ENCODE data around the gene CSNK2B.
"Not testable (repeated sequence)": the region's sequence is repeated elsewhere in the genome, so short reads cannot be mapped to it uniquely, and the experiment has no call there.

CSNK2B gene

DNA sequence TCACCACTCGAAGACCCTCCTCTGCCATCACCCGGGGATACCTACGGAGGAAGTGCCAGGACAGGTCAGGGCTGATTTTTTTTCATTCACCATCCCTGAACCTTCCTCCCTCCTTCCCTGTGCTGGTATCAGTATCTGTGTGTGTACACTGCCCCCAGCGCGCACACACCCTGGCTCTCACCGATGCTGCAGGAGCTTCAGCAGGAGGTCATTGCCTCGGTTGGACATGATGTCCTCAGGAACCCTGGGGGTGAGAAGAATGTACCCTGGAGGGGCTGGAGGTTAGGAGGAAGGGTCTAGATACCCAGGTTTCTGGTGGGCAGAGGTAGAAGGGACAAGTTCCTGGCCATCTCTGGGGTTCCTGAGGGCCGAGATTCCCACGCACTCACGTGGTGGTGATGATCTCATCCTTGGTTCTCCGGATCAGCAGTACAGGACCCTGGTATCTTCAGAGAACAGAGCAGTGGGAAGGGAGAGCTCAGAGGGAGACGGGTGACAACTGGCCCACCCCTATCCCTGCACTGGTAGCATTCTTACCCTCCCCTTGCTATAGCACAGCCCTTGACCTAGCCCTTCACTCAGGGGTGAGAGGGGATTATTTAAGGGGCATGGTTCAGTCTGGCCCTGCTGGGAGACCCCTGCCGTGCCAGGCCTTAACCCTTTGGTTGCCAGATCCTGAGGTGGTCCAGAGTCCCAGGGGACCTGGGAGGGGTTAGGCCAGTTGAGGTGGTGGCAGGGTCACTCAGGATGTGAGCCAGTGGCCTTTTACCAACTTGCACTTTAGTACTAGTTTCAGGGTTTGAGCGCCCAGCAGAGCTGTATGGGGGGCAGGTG lies 22.2 kb downstream of the CSNK2B start:
- DNase-seq (ENCODE audit: low read depth), result no peak

DNA sequence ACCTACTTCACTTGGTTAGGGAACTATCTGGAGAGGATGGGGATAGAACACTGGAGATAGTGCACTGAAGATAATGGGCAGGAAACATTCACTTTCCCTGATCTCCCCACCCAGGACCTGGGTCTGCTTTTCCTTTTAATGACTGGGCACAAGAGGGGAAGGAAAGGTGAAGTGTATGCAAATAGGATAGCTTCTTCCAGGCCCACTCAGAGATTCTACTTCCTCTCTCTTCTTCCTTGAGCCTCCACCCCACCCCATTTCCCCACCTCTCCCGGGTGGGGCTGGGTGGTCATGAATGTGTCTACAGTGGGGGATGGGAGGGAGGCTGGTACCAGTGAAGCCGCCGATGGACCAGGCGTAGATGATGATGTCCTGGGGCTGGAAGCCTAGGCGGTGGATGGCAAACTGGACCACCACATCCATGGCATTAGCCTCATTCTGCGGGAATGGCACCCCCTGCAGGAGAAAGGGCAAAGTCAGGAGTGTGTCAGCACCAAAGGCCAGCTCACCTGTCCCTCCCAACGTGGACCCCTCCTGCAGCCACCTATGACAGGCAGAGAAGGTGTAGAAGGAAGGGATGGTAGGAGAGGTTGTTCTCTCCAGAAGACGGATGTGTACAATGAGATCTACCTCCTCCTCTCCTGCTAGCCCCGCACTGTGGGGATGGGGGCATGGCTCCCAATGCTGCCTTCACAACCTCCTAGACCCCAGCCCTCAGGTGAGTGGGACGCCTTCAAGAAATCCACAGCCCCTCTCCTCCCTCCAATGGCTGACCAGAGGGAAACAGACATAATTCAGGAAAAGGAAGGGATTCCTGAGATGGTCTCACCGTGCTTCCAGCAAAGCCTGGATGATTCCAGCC lies 23.6 kb downstream of the CSNK2B start:
- DNase-seq (ENCODE audit: low read depth), result no peak

GRCh38 chr6:31690231-31691077 lies 24.6 kb downstream of the CSNK2B start:
- DNase-seq (ENCODE audit: low read depth), result no peak

DNA sequence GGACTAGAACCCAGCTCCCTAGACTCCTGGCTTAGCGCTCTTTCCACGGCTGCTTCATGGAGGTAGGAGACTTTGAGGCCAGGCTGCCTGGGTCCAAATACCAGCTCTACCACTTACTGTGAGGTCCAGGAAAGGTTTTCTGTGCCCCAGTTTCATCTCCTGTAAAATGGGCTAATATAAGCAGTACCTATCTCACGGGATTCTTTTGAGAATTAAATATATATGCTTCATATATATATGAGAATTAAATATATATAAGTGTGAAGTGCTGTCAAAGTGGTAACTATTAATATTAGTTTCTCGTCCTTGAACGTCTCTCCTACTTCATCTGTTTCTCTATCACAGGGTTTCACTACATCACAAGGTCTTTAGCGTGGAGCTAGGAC lies 25.2 kb downstream of the CSNK2B start:
- no peak for DNase-seq (ENCODE audit: low read depth)

DNA sequence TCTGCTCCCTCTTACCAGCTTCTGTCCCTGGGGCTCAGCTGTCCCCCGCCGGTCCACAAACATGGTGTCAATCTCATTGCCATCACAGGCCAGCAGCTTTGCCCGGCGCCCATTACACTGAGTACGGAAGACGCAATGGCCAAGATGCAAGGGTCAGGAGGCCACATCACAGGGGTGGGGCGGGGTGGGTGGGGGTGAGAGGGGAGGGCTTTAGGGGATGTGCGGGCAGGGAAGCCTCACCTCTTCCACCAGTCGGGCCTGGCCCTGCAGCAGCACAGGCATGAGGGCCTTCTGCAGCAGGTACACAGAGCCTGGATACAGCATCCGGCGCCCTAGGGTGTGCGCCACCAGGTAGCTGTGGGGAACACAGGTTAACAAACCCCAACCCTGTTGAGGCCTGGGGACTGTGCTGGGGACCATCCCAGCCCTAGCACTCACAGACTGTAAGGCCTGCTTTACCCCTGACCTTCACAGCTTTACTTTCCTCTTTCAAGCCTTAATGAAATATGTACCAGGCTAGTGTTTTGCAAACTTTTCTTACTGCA lies 25.8 kb downstream of the CSNK2B start:
- DNase-seq (ENCODE audit: low read depth), result no peak

GRCh38 chr6:31692353-31692752 lies 26.5 kb downstream of the CSNK2B start:
- no peak for DNase-seq (ENCODE audit: low read depth)

GRCh38 chr6:31692886-31693285 lies 27.0 kb downstream of the CSNK2B start:
- DNase-seq (ENCODE audit: low read depth), result no peak

- DNase-seq (ENCODE audit: low read depth), result no peak
Observed at GRCh38 chr6:31693535-31693934, 27.7 kb downstream of the CSNK2B start.

- DNase-seq (ENCODE audit: low read depth), result no peak
Observed at GRCh38 chr6:31697555-31697954, 31.7 kb downstream of the CSNK2B start.

GRCh38 chr6:31700740-31701401 lies 35.0 kb downstream of the CSNK2B start:
- no peak for DNase-seq (ENCODE audit: low read depth)

DNA sequence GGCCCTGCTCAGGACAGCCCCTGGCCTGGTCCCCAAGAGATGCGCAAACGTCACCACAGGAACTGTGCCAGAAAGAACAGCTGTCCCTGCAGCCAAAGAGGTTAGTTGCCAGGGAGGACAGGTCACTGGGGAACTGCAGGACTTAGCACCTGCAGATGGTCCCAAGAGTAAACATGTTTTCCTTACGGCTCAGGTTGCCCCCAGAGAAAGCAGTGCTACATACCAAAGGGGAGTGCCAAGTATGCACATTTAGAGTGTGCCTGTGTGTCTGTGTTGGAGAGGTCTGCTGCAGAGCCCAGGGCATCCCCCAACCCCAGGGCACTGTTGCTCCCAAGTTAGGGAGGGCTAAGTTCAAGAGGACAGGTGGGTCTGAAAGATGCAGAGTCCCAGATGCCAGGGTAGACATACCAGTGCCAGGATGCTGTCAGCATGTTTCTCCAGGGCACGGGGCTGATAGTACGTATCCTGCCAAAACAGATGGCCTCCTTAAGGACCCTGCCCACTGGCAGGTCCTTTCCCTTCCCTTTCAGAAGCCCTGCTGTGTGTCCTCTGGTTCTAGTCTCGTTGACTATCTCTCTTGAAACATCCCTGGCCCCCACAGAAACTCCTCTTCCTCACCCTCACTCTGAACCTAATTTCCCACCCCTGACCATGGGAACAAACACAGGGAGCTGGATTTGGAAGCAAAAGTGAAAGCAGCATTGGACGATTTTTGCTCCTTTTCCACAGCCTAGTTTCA lies 36.0 kb downstream of the CSNK2B start:
- no peak for DNase-seq (ENCODE audit: low read depth)

- no peak for DNase-seq (ENCODE audit: low read depth)
Observed at GRCh38 chr6:31702405-31702818, 36.5 kb downstream of the CSNK2B start.

DNA sequence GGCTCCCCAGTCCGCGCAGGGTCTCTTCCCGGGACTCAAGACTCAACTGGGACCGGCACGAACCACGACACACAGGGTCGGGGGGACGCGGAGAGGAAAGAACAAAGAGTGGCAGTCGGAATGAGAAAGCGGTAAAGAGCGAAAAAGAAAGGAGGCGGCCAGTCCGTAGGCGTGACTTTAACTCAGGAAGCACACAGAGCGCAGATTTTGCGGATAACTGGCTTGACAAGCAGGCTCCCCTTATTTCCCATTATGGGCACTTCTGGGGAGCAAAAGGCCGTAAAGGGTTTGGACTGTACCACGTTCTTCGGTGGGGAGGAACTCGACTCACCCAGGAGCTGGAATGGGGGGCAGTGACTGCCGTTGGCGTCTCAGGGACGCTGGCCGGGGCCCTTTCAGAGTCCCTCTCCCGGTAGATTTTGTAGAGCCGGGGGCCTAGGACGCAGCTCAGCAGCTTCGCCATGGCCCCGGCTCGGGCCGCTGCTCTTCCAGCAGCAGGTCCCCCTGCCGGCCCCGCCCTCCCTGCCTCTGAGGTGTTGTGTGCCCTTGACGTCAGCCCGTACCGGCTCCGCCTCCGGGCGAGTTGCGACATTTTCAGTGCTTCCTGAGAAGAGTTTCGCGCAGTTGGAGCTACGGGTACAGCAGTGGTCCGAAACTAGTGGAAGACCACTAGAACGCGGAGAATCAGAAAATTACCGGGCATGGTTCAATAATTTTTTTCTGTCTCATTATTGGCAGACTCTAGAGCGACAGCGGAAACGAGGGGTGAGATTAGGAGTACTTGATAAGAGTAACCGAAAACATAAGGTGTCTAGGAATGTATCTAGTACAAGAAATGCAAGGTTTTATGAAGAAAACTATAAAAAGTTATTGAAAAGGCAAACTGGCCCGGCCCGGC lies 37.2 kb downstream of the CSNK2B start, which contains the start of gene ABHD16A:
Gene ABHD16A (minus strand): TSS at position 506 of the 898 bp plus-strand sequence. CDS start 43 bp downstream, at position 463.
- DNase-seq (ENCODE audit: low read depth), result peak; percentile 98

GRCh38 chr6:31705931-31706330 lies 40.1 kb downstream of the CSNK2B start:
- DNase-seq (ENCODE audit: low read depth), result no peak

GRCh38 chr6:31706599-31706998 lies 40.7 kb downstream of the CSNK2B start, which contains the start of gene LY6G6F:
TSS of gene LY6G6F (plus strand) at chr6:31706866. CDS start at chr6:31706907, 41 bp downstream.
- no peak for DNase-seq (ENCODE audit: low read depth)

DNA sequence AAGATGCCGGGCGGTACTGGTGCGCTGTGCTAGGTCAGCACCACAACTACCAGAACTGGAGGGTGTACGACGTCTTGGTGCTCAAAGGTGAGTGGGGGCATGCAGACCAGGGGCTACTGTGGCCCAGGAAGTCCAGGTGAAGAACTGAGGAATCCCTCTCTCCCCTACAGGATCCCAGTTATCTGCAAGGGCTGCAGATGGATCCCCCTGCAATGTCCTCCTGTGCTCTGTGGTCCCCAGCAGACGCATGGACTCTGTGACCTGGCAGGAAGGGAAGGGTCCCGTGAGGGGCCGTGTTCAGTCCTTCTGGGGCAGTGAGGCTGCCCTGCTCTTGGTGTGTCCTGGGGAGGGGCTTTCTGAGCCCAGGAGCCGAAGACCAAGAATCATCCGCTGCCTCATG lies 41.8 kb downstream of the CSNK2B start:
- no peak for DNase-seq (ENCODE audit: low read depth)

DNA sequence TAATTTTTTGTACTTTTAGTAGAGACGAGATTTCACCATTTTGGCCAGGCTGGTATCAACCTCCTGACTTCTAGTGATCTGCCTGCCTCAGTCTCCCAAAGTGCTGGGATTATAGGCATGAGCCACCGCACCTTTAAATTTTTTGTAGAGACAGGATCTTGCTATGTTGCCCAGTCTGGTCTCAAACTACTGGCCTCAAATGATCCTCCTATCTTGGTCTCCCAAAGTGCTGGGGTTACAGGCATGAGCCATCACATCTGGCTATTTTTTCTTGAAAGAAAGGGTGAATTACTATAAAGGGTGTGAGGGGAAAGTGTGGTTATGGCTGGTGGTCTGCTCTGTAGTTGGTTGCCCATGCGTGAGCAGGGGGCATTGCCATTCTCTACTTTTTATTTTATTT lies 42.3 kb downstream of the CSNK2B start:
- no peak for DNase-seq (ENCODE audit: low read depth)

DNA sequence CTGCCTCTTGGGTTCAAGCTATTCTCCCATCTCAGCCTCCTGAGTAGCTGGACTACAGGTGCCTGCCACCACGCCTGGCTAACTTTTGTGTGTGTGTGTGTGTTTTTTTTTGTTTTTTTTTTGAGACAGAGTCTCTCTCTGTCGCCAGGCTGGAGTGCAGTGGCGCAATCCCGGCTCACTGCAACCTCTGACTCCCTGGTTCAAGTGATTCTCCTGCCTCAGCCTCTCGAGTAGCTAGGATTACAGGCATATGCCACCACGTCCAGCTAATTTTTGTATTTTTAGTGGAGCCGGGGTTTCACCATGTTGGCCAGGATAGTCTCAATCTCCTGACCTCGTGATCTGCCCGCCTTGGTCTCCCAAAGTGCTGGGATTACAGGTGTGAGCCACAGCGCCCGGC lies 43.3 kb downstream of the CSNK2B start:
- not testable (repeated sequence) for DNase-seq (ENCODE audit: low read depth)

DNA sequence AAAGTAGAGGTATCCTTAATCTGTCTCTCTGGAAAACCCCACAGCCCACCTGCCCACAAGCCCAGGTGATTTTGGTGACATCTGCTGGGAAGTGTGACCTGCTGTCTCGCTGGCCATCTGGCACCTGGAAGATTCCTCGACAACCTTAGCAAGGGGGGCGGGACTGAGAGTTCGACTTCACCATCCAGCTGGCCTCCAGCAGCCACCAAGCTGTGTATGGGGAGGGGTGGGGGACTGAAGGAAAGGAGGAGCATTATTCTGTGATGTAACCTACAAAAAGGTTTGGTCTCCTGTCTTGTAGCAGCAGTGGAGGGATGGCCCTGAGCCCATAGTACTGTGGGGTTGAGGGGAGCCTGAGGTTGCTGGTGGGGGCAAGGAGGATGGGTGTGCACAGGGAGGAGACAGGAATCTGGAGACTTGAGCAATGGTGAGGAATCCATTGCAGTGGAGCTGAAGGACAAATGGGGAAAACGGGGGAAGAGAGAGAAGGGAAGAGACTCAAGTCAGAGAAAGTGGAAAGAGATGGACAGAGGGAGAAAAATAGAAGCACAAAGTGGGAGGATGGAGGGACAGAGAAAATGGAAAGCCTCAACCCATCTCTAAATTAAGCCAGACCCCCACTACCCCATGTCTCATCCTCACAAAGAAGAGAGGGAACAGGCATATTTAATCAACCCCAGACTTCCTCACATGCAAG lies 44.8 kb downstream of the CSNK2B start:
- no peak for DNase-seq (ENCODE audit: low read depth)
